GM19351 (cell line): ENCODE results near the gene CA14.
A peak's percentile ranks its signal among the peaks of the same experiment; 100 is the strongest.
"Not testable (repeated sequence)": the region's sequence is repeated elsewhere in the genome, so short reads cannot be mapped to it uniquely, and the experiment has no call there.

ENCODE experiments used
- ATAC-seq: cut with Tn5 transposase; IDR thresholded peaks from one replicate; pipeline ENCODE4 v1.9.1; 2021; ENCODE audit warnings: mild to moderate bottlenecking, moderate library complexity; ENCODE audit not compliant: unreplicated experiment

The CA14 gene

GRCh38 chr1:150280138-150280707 lies 22.6 kb downstream of the CA14 start:
- ATAC-seq: no peak

GRCh38 chr1:150281221-150281757 lies 23.7 kb downstream of the CA14 start:
- no peak for ATAC-seq

GRCh38 chr1:150281758-150282557 lies 24.4 kb downstream of the CA14 start, which contains the start of gene CIART:
TSS of gene CIART (plus strand) at chr1:150282554. CDS start at chr1:150283268, 714 bp downstream.
- no peak for ATAC-seq

- ATAC-seq: no peak
Measured at GRCh38 chr1:150282558-150282958, 25.0 kb downstream of the CA14 start.

GRCh38 chr1:150283260-150283659 lies 25.7 kb downstream of the CA14 start:
- ATAC-seq: no peak

- ATAC-seq: no peak
Measured at GRCh38 chr1:150288382-150288781, 30.8 kb downstream of the CA14 start.

GRCh38 chr1:150288822-150289221 lies 31.2 kb downstream of the CA14 start:
- no peak for ATAC-seq

- peak; percentile 99 for ATAC-seq
Measured at GRCh38 chr1:150293433-150294253, 36.1 kb downstream of the CA14 start, which contains the start of gene MRPS21. TSS of gene MRPS21 (plus strand) at chr1:150293861. CDS start at chr1:150294367, 506 bp downstream.

- no peak for ATAC-seq
Measured at GRCh38 chr1:150295476-150295875, 37.9 kb downstream of the CA14 start.

- no peak for ATAC-seq
Measured at GRCh38 chr1:150299716-150300115, 42.1 kb downstream of the CA14 start.

GRCh38 chr1:150302338-150302737 lies 44.8 kb downstream of the CA14 start:
- no peak for ATAC-seq

- ATAC-seq: no peak
Measured at GRCh38 chr1:150302902-150303301, 45.3 kb downstream of the CA14 start.

GRCh38 chr1:150308585-150308984 lies 51.0 kb downstream of the CA14 start:
- not testable (repeated sequence) for ATAC-seq

GRCh38 chr1:150309758-150310508 lies 52.4 kb downstream of the CA14 start:
- ATAC-seq: no peak

- no peak for ATAC-seq
Measured at GRCh38 chr1:150311762-150312161, 54.2 kb downstream of the CA14 start.
